HG02884 (cell line): ENCODE results near the gene PHF13.
"Not testable (repeated sequence)": the region's sequence is repeated elsewhere in the genome, so short reads cannot be mapped to it uniquely, and the experiment has no call there.

Experiments
- ATAC-seq: cut with Tn5 transposase; IDR thresholded peaks from one replicate; pipeline ENCODE4 v1.9.1; 2021; ENCODE audit warnings: mild to moderate bottlenecking, moderate library complexity; ENCODE audit not compliant: unreplicated experiment

The PHF13 gene

DNA sequence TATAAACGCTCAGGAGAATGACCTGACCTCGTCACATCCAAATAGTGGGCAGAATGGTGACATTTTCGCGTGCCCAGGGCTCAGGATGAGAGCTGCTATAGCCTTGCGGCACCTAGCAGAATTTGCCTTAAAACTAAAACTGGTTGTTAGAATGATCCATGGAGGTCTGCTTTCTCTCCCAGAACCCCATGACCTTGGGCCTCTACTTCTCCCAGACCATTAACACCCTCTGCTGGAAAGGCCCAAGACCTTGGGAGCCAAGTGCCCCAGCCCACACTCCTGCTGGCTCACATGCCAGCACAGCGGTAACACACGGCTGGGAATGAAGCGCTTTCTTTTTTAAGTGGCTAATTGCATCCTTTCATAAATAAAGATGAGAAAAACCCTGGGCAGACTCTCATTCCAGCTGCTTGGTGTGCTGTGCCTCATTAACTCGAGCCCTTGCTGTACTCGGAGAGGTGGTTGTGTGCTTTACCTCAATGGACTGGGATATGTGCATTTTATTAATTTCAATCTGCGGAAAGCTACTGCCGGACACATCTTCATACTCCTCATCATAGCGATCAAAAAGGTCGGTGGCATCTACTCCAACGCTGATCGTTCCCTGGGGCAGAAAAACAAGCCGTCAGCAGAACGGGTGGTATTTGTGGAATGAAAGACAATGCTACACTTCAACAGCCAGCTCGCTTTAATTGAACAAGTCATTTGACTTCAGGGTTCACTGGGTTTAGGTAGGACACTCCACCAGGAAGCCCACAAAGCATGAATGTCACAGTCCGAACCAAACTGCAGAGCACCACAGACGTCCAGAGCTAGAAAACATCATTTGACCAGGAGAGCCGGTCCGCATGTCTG is 40.1 kb downstream of the PHF13 start:
- ATAC-seq = no peak

GRCh38 chr1:6657138-6657537 is 43.6 kb downstream of the PHF13 start:
- ATAC-seq = no peak

DNA sequence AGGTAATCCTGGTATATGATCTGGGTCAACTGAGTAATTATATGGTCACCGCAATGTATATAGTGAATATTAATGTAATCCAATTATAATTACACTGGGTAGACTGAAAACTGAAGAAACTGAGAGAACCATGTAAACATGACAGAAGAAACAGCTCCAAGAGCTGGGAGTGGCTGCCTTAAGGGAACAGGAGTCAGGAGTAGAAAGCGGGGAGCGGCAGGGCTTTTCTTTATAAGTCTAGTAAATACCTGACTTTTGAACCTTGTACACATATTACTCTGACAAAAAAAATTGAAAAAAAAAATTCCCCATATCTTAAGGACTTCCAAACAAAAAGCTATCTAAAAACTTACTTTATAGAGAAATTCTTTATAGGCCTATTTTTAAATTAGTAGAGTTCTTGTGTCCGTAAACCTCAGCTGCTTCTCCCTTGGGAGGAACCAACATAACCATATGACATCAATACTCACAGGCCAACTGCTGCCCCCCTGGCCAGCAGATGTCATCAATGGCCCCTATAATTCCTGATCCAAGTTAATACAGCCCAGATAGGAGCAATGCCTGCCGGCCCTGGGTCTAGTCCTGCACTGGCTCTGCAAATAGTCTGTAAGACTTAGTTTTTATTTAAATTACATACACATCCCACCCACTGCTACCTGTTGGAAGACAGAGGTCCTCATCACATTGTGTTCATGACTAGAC is 45.0 kb downstream of the PHF13 start:
- no peak for ATAC-seq

GRCh38 chr1:6660415-6661049 is 47.0 kb downstream of the PHF13 start:
- no peak for ATAC-seq

DNA sequence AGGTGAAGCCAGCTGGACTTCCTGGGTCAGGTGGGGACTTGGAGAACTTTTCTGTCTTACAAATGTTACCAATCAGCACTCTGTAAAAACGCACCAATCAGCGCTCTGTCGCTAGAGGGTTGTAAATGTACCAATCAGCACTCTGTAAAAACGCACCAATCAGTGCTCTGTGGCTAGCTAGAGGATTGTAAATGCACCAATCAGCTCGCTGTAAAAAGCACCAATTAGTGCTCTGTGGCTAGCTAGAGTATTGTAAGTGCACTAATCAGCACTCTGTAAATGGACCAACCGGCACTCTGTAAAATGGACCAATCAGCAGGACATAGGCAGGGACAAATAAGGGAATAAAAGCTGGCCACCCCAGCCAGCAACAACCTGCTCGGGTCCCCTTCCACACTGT is 48.9 kb downstream of the PHF13 start:
- not testable (repeated sequence) for ATAC-seq

DNA sequence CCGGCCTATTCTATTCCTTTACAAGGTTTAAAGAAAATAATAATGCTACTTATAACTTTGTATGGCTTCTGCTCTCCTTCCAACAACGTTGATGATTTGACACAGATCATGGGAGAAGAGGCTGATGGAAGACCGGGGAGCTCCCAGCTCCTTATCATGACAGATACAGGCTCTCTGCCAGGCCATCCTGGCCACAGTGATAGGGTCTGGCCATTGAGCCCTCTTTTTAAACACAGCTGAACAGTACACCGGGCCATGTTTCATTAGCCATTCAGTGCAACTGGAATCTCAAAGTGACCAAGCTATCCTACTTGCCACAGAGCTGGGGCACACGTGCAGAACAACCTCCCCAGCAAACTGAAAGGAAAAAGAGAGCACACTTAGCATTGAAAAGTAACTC is 53.2 kb downstream of the PHF13 start:
- ATAC-seq = no peak

GRCh38 chr1:6667139-6667538 is 53.6 kb downstream of the PHF13 start:
- ATAC-seq = no peak

DNA sequence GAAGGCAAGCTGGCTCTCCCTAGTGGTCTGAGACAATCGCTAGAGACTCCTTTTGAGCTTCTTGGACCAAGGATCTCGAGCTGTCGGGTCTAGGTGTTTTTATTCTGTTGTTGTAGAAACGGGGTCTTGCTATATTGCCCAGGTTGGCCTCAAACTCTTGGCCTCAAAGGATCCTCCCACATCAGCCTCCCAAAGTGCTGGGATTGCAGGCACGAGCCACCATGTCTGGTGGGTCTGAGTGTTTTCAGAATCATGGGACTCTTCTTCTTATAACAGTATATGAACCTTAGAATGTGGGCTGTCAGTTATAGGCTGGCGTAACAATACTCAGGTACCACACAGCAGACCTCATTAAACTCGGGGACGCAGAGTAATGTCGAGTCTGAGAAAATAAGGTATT is 55.0 kb downstream of the PHF13 start:
- no peak for ATAC-seq

DNA sequence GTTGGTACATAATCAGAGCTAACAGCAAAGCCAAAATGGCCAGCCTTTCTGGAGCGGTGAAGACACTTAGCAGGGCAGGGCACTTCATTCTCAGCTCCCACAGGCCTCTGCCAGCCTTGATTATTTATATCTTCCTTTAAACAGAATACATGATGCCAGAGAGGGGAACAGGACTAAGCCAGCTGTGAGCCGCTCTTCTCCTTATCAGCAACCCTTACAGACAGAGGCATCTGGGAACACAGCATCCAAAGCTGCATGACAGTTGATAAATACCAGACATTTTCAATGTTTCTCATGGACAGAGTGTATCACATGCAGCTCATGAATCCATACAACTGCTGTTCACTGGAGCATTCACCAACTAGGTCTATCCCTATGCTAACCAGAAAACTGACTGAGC is 59.0 kb downstream of the PHF13 start:
- no peak for ATAC-seq
